GM21515 (cell line): ENCODE measurements around the gene DOCK10.

Experiments used
- ATAC-seq: cut with Tn5 transposase; IDR thresholded peaks from one replicate; pipeline ENCODE4 v1.9.1; 2021; ENCODE audit not compliant: unreplicated experiment

The DOCK10 gene

GRCh38 chr2:224846161-224846560 is 196.1 kb downstream of the DOCK10 start:
- ATAC-seq: no peak

DNA sequence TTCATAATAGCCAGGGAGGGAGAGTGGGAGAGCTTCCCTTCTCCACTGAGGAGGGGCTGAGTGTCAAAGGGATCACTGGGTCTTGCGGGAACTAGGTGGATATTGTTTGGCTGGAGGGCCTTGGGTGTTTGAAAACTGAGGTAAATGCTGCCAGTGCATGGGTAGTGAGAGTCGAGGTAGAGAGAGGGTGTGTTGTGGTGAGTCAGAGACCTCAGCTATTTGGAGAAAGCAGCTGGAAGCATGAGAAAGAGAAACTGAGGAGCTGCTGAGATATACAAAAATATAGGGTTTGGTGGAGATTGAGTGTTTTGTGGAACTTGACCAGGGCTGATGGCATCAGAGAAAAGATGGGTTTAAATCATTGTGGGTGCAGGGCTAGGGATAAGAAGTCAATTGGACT is 199.1 kb downstream of the DOCK10 start:
- no peak for ATAC-seq

GRCh38 chr2:224841910-224842309 is 200.4 kb downstream of the DOCK10 start:
- ATAC-seq: no peak

GRCh38 chr2:224838335-224838734 is 203.9 kb downstream of the DOCK10 start:
- ATAC-seq: no peak

DNA sequence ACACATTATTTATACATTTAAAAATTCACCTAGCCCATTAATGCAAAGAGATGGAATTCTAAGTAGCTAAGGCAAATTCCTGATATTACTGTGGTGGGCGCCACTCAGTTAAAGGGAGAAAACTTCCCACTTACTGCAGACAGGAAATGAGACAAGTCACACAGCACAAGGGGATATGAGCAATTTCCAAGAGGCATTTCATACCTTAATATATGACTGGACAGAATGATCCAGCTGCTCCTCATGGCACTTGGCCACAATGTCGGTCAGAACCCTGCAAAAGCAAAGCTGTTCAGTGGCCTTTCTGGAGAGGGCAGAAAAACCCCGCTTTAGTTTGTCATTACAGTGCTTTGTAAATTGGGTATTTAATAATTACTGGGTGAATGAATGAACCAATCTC is 204.7 kb downstream of the DOCK10 start:
- no peak for ATAC-seq

DNA sequence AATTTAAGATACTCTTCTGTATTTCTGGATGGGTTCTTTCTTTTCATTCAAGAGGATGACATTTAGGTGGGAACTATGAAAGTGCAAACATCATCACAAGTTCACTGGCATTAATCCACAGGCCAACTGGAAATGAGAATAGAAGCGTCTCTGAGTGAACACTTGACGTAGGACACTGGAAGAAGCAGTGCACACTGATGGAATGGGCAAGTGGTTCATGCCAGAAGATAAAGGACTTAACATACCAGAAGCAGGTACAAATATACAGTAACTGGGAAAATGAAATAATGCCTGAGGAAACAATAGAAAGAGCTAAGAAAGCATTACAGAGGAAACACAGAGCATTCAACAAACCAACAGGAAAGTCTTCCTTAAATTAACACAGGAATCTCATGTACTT is 205.2 kb downstream of the DOCK10 start:
- ATAC-seq: no peak

- ATAC-seq: no peak
These were observed 206.0 kb downstream of the DOCK10 start for GRCh38 chr2:224836263-224836662.

- no peak for ATAC-seq
These were observed 206.9 kb downstream of the DOCK10 start for GRCh38 chr2:224835405-224835804.

DNA sequence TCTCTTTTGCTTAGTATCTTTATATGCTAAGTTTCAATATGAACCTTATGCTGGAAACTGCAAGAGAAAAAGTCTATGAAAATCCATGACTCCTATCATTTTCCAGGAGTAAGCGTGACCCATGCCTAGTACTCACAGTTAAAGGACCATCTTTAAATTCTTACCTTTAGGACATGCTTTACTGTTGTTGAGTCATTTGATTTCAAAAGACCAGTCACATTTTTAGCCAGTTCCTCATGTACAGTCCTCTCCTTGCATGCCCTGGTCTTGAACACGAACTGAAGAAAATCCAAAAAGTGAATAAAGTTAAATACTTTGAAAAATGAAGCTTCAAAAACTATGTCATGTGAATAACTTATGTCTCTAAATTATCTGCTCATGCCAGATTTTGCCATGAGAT is 208.3 kb downstream of the DOCK10 start:
- ATAC-seq: no peak

- no peak for ATAC-seq
These were observed 210.1 kb downstream of the DOCK10 start for GRCh38 chr2:224832207-224832606.

GRCh38 chr2:224831530-224831929 is 210.7 kb downstream of the DOCK10 start:
- ATAC-seq: no peak

DNA sequence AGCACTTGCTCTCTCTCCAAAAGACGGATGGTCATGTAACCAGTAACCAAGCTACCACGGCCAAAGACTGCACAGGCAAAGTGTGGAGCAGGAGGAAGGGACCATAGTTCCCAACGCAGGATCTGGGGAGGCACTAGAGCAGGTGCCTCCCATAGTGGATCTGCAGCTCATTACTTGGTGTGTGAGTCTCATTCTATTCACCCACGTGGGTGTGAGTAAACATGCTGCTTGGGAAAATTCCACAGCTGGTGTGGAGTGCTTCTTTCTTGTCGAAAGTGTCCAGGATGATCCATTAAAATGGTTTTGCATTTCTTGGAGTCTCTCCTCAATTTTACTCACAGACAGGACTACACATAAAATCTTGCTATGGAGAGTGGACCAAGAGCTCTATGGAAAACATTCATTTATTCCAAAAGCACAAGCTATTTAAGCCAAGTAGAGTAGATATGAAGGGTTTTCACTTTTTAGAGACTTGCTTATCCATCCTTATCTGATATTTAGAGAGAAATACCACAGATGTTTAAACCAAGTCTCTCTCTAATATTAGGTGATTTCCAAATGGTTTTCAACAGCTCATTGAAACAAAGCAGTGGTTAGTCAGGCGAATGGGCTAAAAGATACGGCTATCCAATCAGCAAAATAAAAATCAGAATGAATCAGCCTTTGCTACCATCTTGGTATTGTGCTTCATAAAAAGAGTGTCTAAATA is 221.8 kb downstream of the DOCK10 start:
- no peak for ATAC-seq

GRCh38 chr2:224819075-224819474 is 223.2 kb downstream of the DOCK10 start:
- ATAC-seq: no peak

- no peak for ATAC-seq
These were observed 224.6 kb downstream of the DOCK10 start for GRCh38 chr2:224817676-224818075.

GRCh38 chr2:224816816-224817215 is 225.5 kb downstream of the DOCK10 start:
- ATAC-seq: no peak

GRCh38 chr2:224813578-224813977 is 228.7 kb downstream of the DOCK10 start:
- ATAC-seq: no peak

- no peak for ATAC-seq
These were observed 234.9 kb downstream of the DOCK10 start for GRCh38 chr2:224807153-224807964.

DNA sequence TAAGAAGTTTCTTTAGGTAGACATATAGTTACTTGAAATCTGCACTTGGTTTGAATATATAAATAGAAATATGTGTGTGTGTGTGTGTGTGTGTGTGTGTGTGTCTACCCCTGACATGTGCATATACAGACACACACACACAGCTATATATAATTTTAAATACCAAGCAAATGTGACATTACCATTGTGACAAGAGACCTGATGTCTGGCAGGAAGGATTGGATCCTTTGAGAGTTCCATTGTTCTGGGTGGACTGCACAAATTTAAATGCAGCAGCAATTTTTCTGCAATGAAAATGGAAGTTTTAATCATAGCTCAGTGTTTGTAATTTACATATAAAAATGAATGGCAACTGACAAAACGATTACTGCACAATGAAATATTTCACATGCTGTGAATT is 238.3 kb downstream of the DOCK10 start:
- no peak for ATAC-seq

GRCh38 chr2:224802407-224802806 is 239.9 kb downstream of the DOCK10 start:
- no peak for ATAC-seq

GRCh38 chr2:224801360-224801759 is 240.9 kb downstream of the DOCK10 start:
- ATAC-seq: no peak

DNA sequence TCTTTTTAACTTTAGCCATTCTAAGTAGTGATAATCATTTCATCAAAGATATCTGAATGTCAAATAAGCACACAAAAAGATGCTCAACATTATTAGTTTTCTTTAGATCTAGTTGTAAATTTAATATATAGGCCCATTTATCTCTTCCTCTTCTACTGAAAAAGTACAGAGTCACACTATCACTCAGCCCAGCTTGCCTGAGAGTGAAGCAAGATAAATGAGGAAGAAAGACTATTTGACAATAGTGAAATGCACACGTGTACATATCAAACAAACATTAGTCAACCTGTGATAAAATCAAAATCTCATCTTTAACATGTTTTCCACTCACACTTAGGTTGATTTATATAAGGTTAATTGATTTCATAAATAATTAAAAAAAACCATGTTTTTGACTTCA is 242.6 kb downstream of the DOCK10 start:
- no peak for ATAC-seq

- no peak for ATAC-seq
These were observed 244.1 kb downstream of the DOCK10 start for GRCh38 chr2:224798180-224798579.
